GM19351 (cell line): ENCODE data around the gene CDCP1.

Experiments
- ATAC-seq: cut with Tn5 transposase; IDR thresholded peaks from one replicate; pipeline ENCODE4 v1.9.1; 2021; ENCODE audit warnings: mild to moderate bottlenecking, moderate library complexity; ENCODE audit not compliant: unreplicated experiment

CDCP1 gene

GRCh38 chr3:45145681-45146614 is at the start of gene CDCP1:
Gene CDCP1 (minus strand): TSS chr3:45146378. CDS start chr3:45146287, 91 bp downstream.
- ATAC-seq: no peak

- no peak for ATAC-seq
Measured at GRCh38 chr3:45194791-45195190, 48.6 kb upstream of the CDCP1 start.

- ATAC-seq: no peak
Measured at GRCh38 chr3:45191924-45192417, 45.8 kb upstream of the CDCP1 start.

- ATAC-seq: no peak
Measured at GRCh38 chr3:45191424-45191823, 45.2 kb upstream of the CDCP1 start.

- ATAC-seq: no peak
Measured at GRCh38 chr3:45188719-45189659, 42.8 kb upstream of the CDCP1 start.

- ATAC-seq: no peak
Measured at GRCh38 chr3:45187694-45188141, 41.5 kb upstream of the CDCP1 start.

GRCh38 chr3:45186871-45187270 is 40.7 kb upstream of the CDCP1 start:
- ATAC-seq: no peak

- no peak for ATAC-seq
Measured at GRCh38 chr3:45185461-45185860, 39.3 kb upstream of the CDCP1 start.

GRCh38 chr3:45185052-45185451 is 38.9 kb upstream of the CDCP1 start:
- ATAC-seq: no peak

- no peak for ATAC-seq
Measured at GRCh38 chr3:45183872-45184262, 37.7 kb upstream of the CDCP1 start.

GRCh38 chr3:45182915-45183871 is 37.0 kb upstream of the CDCP1 start:
- no peak for ATAC-seq

- ATAC-seq: no peak
Measured at GRCh38 chr3:45181496-45181895, 35.3 kb upstream of the CDCP1 start.

- no peak for ATAC-seq
Measured at GRCh38 chr3:45180899-45181298, 34.7 kb upstream of the CDCP1 start.

- no peak for ATAC-seq
Measured at GRCh38 chr3:45180051-45180450, 33.9 kb upstream of the CDCP1 start.

- ATAC-seq: no peak
Measured at GRCh38 chr3:45179163-45179562, 33.0 kb upstream of the CDCP1 start.

GRCh38 chr3:45178183-45179023 is 32.2 kb upstream of the CDCP1 start:
- no peak for ATAC-seq

- ATAC-seq: no peak
Measured at GRCh38 chr3:45176912-45177311, 30.7 kb upstream of the CDCP1 start.

GRCh38 chr3:45174234-45174633 is 28.1 kb upstream of the CDCP1 start:
- no peak for ATAC-seq

GRCh38 chr3:45173776-45174175 is 27.6 kb upstream of the CDCP1 start:
- ATAC-seq: no peak
